H1 (cell line): Measurements from ENCODE around the gene ALG10. TPM values are rescaled to one million over a fixed set of nuclear protein-coding genes. Genes with fewer than 3 reads are reported as not detected.

Source experiments
- CTCF ChIA-PET: fragments of 300-600 bp; sonication (Branson Sonifier 250); formaldehyde crosslinking; loops from one replicate; lab custom pipeline; 2021; ENCODE audit not compliant: partially characterized antibody; lab: Charles Lee
- POLR2A ChIA-PET: fragments of 300-600 bp; sonication (Branson Sonifier 250); formaldehyde crosslinking; loops from one replicate; lab custom pipeline; 2021; ENCODE audit warnings: inconsistent platforms; ENCODE audit not compliant: partially characterized antibody; lab: Charles Lee
- DNase-seq, 2 experiments: peaks; one replicate each; pipeline versions ENCODE4 v3.0.0 to v3.0.0-alpha.2; 2010 to 2022; ENCODE audit warnings: low spot score in 2 of 2, low read depth in 1 of 2, mixed read lengths in 1 of 2
- FAIRE-seq: peaks from 2 replicates; lab custom pipeline; 2011; peaks lifted over from hg19 to GRCh38; lab: Jason Lieb, UNC
- H2AFZ ChIP-seq: 2 replicates; pipeline ENCODE4 v1.8.1; 2012; ENCODE audit warnings: low read length, inconsistent platforms
- H2AK5ac ChIP-seq: 2 replicates; pipeline ENCODE4 v1.6.1; 2013; ENCODE audit warnings: low read depth, low read length
- H2BK120ac ChIP-seq: replicated peaks from 2 replicates; pipeline ENCODE3; 2013; ENCODE audit warnings: low read depth, low read length, inconsistent platforms
- H2BK12ac ChIP-seq: 2 replicates; pipeline ENCODE4 v1.6.1; 2013; ENCODE audit warnings: low read depth, low read length
- H2BK15ac ChIP-seq: 2 replicates; pipeline ENCODE4 v1.6.1; 2013; ENCODE audit warnings: low read length
- H2BK20ac ChIP-seq: 2 replicates; pipeline ENCODE4 v1.6.1; 2013; ENCODE audit warnings: low read length
- H2BK5ac ChIP-seq: 2 replicates; pipeline ENCODE4 v1.6.1; 2013; ENCODE audit warnings: low read depth, low read length
- H3K14ac ChIP-seq: 2 replicates; pipeline ENCODE4 v1.6.1; 2013; ENCODE audit warnings: inconsistent platforms; ENCODE audit not compliant: insufficient read length
- H3K18ac ChIP-seq: 2 replicates; pipeline ENCODE4 v1.6.1; 2013; ENCODE audit warnings: low read length; ENCODE audit errors: extremely low read depth
- H3K23ac ChIP-seq: 2 replicates; pipeline ENCODE4 v1.6.1; 2013; ENCODE audit warnings: inconsistent platforms; ENCODE audit not compliant: insufficient read length
- H3K23me2 ChIP-seq: 2 replicates; pipeline ENCODE4 v1.6.1; 2013; ENCODE audit warnings: low read depth, low read length
- H3K27ac ChIP-seq: 2 replicates; pipeline ENCODE4 v1.6.1; 2011; ENCODE audit warnings: low read depth, low read length, inconsistent platforms
- H3K27me3 ChIP-seq, 4 experiments: replicated peaks in 1 of 4; 1 replicate in 1 of 4; 2 replicates in 3 of 4; pipeline versions ENCODE4 v1.6.1 to v1.8.1; 2011 to 2013; ENCODE audit warnings: low read length in 3 of 4, mild to moderate bottlenecking in 3 of 4, inconsistent platforms in 2 of 4, mixed read lengths in 2 of 4, moderate library complexity in 1 of 4; ENCODE audit not compliant: control insufficient read depth in 3 of 4, insufficient read depth in 3 of 4; ENCODE audit errors: extremely low read depth in 1 of 4
- H3K36me3 ChIP-seq, 4 experiments: 2 replicates each; pipeline versions ENCODE4 v1.6.1 to v1.8.1; 2011 to 2013; ENCODE audit warnings: mild to moderate bottlenecking in 4 of 4, low read length in 3 of 4, moderate library complexity in 2 of 4, control low read depth in 1 of 4, inconsistent platforms in 1 of 4; ENCODE audit not compliant: insufficient read depth in 4 of 4, control insufficient read depth in 2 of 4
- H3K4ac ChIP-seq: replicated peaks from 2 replicates; pipeline ENCODE3; 2013; ENCODE audit warnings: low read length, low read depth, mixed read lengths, inconsistent platforms; ENCODE audit not compliant: insufficient read length
- H3K4me1 ChIP-seq, 4 experiments: replicated peaks in 1 of 4; 1 replicate in 1 of 4; 2 replicates in 3 of 4; pipeline versions ENCODE4 v1.6.1 to v1.8.1; 2011 to 2013; ENCODE audit warnings: low read length in 3 of 4, inconsistent platforms in 2 of 4, mixed read lengths in 1 of 4; ENCODE audit not compliant: insufficient read depth in 4 of 4, control insufficient read depth in 3 of 4
- H3K4me2 ChIP-seq, 2 experiments: 2 replicates each; pipeline versions ENCODE4 v1.6.1 to v1.8.1; 2011 to 2013; ENCODE audit warnings: low read depth in 2 of 2, low read length in 2 of 2, control low read depth in 1 of 2, inconsistent platforms in 1 of 2, mild to moderate bottlenecking in 1 of 2; ENCODE audit not compliant: insufficient read depth in 1 of 2
- H3K4me3 ChIP-seq, 4 experiments: fragments of 200-600, 300-600 bp in 1 of 4; sonication (generic), shearing (Covaris generic), sonication (Bioruptor Twin) in 1 of 4; 2 replicates each; pipeline versions ENCODE4 v1.5.1 to v1.8.1; 2011 to 2016; ENCODE audit warnings: low read length in 4 of 4, low read depth in 3 of 4, control low read depth in 2 of 4, inconsistent platforms in 2 of 4, mild to moderate bottlenecking in 2 of 4, mixed read lengths in 1 of 4, moderate library complexity in 1 of 4; ENCODE audit not compliant: insufficient read depth in 2 of 4; ENCODE audit errors: extremely low read depth in 1 of 4
- H3K56ac ChIP-seq: replicated peaks from 2 replicates; pipeline ENCODE3; 2013; ENCODE audit warnings: low read depth, mild to moderate bottlenecking, mixed read lengths, low read length, inconsistent platforms; ENCODE audit not compliant: insufficient read length
- H3K79me1 ChIP-seq: 2 replicates; pipeline ENCODE4 v1.6.1; 2013; ENCODE audit warnings: low read depth, low read length, control low read depth
- H3K79me2 ChIP-seq, 2 experiments: 2 replicates each; pipeline versions ENCODE4 v1.6.1 to v1.8.1; 2012 to 2013; ENCODE audit warnings: low read length in 2 of 2, mild to moderate bottlenecking in 2 of 2, inconsistent platforms in 1 of 2; ENCODE audit not compliant: insufficient read depth in 2 of 2, control insufficient read depth in 1 of 2
- H3K9ac ChIP-seq, 4 experiments: replicated peaks in 1 of 4; 1 replicate in 1 of 4; 2 replicates in 3 of 4; pipeline versions ENCODE4 v1.6.1 to v1.8.1; 2011 to 2013; ENCODE audit warnings: low read depth in 3 of 4, low read length in 3 of 4, control low read depth in 2 of 4, mild to moderate bottlenecking in 2 of 4, moderate library complexity in 2 of 4, inconsistent platforms in 1 of 4; ENCODE audit errors: extremely low read depth in 1 of 4
- H3K9me3 ChIP-seq, 2 experiments: 2 replicates each; pipeline versions ENCODE4 v1.6.1 to v1.8.1; 2012 to 2013; ENCODE audit warnings: mild to moderate bottlenecking in 2 of 2, moderate library complexity in 2 of 2, control low read depth in 1 of 2, inconsistent platforms in 1 of 2, low read depth in 1 of 2, low read length in 1 of 2, mixed read lengths in 1 of 2; ENCODE audit not compliant: insufficient read depth in 2 of 2
- H4K20me1 ChIP-seq, 2 experiments: replicated peaks in 1 of 2; 2 replicates each; pipeline versions ENCODE3 to v1.8.1; 2011 to 2013; ENCODE audit warnings: inconsistent platforms in 2 of 2, low read length in 2 of 2, mild to moderate bottlenecking in 1 of 2; ENCODE audit not compliant: insufficient read depth in 2 of 2, control insufficient read depth in 1 of 2
- H4K5ac ChIP-seq: 2 replicates; pipeline ENCODE4 v1.6.1; 2013; ENCODE audit warnings: low read length, low read depth, mixed read lengths, inconsistent platforms; ENCODE audit not compliant: insufficient read length
- H4K8ac ChIP-seq: 2 replicates; pipeline ENCODE4 v1.8.0; 2013; ENCODE audit warnings: mild to moderate bottlenecking, moderate library complexity, low read length, inconsistent platforms; ENCODE audit not compliant: insufficient read depth; ENCODE audit errors: extremely low read depth
- H4K91ac ChIP-seq: replicated peaks from 2 replicates; pipeline ENCODE3; 2013; ENCODE audit warnings: low read length, mixed read lengths, inconsistent platforms; ENCODE audit not compliant: insufficient read length
- CBX8 ChIP-seq: fragments of 300-800, 300-1000 bp; sonication (generic); IDR thresholded peaks from 2 replicates; pipeline ENCODE4 v1.7.1; 2016; ENCODE audit warnings: low read depth, low read length, borderline replicate concordance
- CHD1 ChIP-seq: IDR thresholded peaks from 2 replicates; pipeline ENCODE4 v1.6.1; 2012; ENCODE audit warnings: low read depth, low read length, improper control_type of control experiment
- GABPA ChIP-seq: IDR thresholded peaks from 2 replicates; pipeline ENCODE4 v1.6.1; 2011; ENCODE audit warnings: mild to moderate bottlenecking, low read length, moderate library complexity, borderline replicate concordance; ENCODE audit not compliant: insufficient read depth
- POLR2AphosphoS5 ChIP-seq: IDR thresholded peaks from 2 replicates; pipeline ENCODE4 v1.6.1; 2011; ENCODE audit warnings: low read depth, low read length
- SP4 ChIP-seq: IDR thresholded peaks from 2 replicates; pipeline ENCODE4 v1.6.1; 2012; ENCODE audit warnings: low read length, inconsistent platforms
- WGBS, 2 experiments: shearing (Covaris generic) in 1 of 2; methylation state at CpG; one replicate each; pipeline versions ENCODE4 v1.1.6 to v1.1.7; 2013 to 2015; ENCODE audit warnings: low lambda C conversion rate in 2 of 2, mixed read lengths in 2 of 2, inconsistent platforms in 1 of 2, low coverage in 1 of 2, missing lambda C conversion rate in 1 of 2; ENCODE audit not compliant: insufficient replicate concordance in 2 of 2, insufficient coverage in 1 of 2, insufficient read length in 1 of 2; ENCODE audit errors: extremely low coverage in 1 of 2, missing lambda C conversion rate in 1 of 2; 5-methylcytosine and 5-hydroxymethylcytosine counted together
- polyA plus RNA-seq, 7 experiments: library from polyadenylated mRNA; depleted of rRNA in 3 of 7; stranded (reverse) in 5 of 7; unstranded in 2 of 7; fragments of >200 nt in 5 of 7; fragments of 200-250 nt in 2 of 7; gene quantifications; 1 replicate in 5 of 7; 2 replicates in 1 of 7; 4 replicates in 1 of 7; pipeline versions ENCODE4 v1.2.1 to v1.2.3, GENCODE V29; 2011 to 2013; ENCODE audit warnings: missing spikeins in 2 of 7, mixed read lengths in 2 of 7
- total RNA-seq: library from RNA; stranded (reverse); fragmentation: NEBNext Ultra II Directional; extraction: Animal tissue kit (Norgen Biotek cat#: 25700); gene quantifications from 2 replicates; pipeline ENCODE4 v1.2.1, GENCODE V29; 2021

Gene ALG10
- total and polyA plus RNA-seq, 2 of the 8 experiments (the other 6 are each of a cell fraction or from before 2014, with no cell fraction given), result 9.1 to 11.0 TPM

DNA sequence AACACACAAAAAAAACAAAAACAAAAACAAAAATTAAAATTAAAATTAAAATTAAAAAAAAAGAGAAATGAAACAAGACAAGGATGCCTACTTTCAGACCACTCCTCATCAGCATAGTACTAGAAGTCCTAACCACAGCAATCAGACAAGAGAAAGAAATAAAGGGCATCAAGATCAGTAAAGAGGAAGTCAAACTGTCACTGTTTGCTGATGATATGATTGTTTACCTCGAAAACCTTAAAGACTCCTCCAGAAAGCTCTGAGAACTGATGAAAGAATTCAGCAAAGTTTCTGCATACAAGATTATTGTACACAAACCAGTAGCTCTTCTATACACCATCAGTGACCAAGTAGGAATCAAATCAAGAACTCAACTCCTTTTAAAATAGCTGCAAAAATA is 29.2 kb downstream of the ALG10 start:
- Histone ChIP-seq H3K56ac (no peak overlapping the region), H3K79me2 (no peaks in the 10 kb centered on the region), H4K20me1 (no peaks in the 10 kb centered on the region), H3K27ac (no peak overlapping the region), H3K4ac (no peak overlapping the region), H4K91ac (no peak overlapping the region), H2BK120ac (no peak overlapping the region), H4K8ac (no peak overlapping the region), H3K27me3 (no peaks in the 10 kb centered on the region), H3K18ac (no peak overlapping the region), H2BK5ac (no peak overlapping the region), H2BK12ac (no peak overlapping the region), H3K9me3 (peaks cover 47 to 62% of the 10 kb centered on the region in 2 experiments), H2BK15ac (no peak overlapping the region), H2AK5ac (no peak overlapping the region), H3K79me1 (no peaks in the 10 kb centered on the region), H3K9ac (no peak overlapping the region), H3K4me2 (no peak overlapping the region), H2AFZ (no peak overlapping the region), H3K23me2 (no peaks in the 10 kb centered on the region), H3K23ac (no peak overlapping the region), H2BK20ac (no peak overlapping the region), H3K4me1 (no peaks in the 10 kb centered on the region), H3K14ac (no peak overlapping the region), H3K36me3 (no peaks in the 10 kb centered on the region), H4K5ac (no peak overlapping the region), H3K4me3 (no peak overlapping the region)
- no peak for FAIRE-seq
- POLR2A ChIA-PET, result no interaction called here
- TF ChIP-seq CBX8 (no peak), CHD1 (no peak), SP4 (no peak), POLR2AphosphoS5 (no peak), GABPA (no peak)
- WGBS, 2 experiments, result 91% methylated on average over 1 of the region's 1 CpG; no CpG with 5 or more reads in 1 of the 2 experiments
- CTCF ChIA-PET, result no interaction called here
- DNase-seq, result no peak
